ENCODE results near the gene SLC1A4.
A peak's percentile ranks its signal among the peaks of the same experiment; 100 is the strongest.

The SLC1A4 gene

GRCh38 chr2:65025453-65026123, 36.4 kb downstream of the SLC1A4 start:
- no peak overlapping the region for H3K4me3 ChIP-seq (replicated peaks; ENCODE audit: insufficient read depth, low read length)
- no peak overlapping the region for H3K27ac ChIP-seq (replicated peaks)
- no peaks in the 10 kb centered on the region for H3K27me3 ChIP-seq (ENCODE audit: insufficient read depth, poor library complexity, severe bottlenecking)
- TF ChIP-seq REST (IDR thresholded peaks at IDR 0.05; ENCODE audit: insufficient replicate concordance, low read depth) (no peak), POLR2AphosphoS5 (IDR thresholded peaks at IDR 0.05; ENCODE audit: low read depth) (peak; percentile 82), GABPA (IDR thresholded peaks at IDR 0.05; ENCODE audit: low read depth) (no peak), SPI1 (IDR thresholded peaks at IDR 0.05; ENCODE audit: borderline replicate concordance, low read depth) (peak; percentile 52; the same call in 1 of the 2 replicates), CTCF (IDR thresholded peaks at IDR 0.05; ENCODE audit: insufficient read depth, low read length) (no peak)
- peak; percentile 50 to 52 for DNase-seq (ENCODE audit: low read depth in 1 of 2, low spot score in 1 of 2)

DNA sequence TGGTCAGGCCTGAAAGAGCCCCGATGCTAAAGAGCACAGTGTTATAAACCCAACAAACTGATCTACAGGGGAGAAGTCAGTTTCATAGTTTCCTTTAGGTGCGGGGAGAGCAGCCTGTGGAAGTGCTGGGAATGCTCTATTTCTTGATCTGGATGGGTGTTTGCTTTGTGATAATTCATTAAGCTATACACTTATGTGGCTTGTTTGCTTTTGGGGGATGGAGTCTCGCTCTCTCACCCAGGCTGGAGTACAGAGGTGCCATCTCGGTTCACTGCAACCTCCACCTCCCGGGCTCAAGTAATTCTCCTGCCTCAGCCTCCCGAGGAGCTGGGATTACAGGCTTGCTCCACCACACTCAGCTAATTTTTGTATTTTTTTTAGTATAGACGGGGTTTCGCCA, 37.0 kb downstream of the SLC1A4 start:
- no peaks in the 10 kb centered on the region for H3K27me3 ChIP-seq (ENCODE audit: insufficient read depth, poor library complexity, severe bottlenecking)
- no peak for DNase-seq (ENCODE audit: low read depth in 1 of 2, low spot score in 1 of 2)
- H3K4me3 ChIP-seq (replicated peaks; ENCODE audit: insufficient read depth, low read length), result no peak overlapping the region
- H3K27ac ChIP-seq (replicated peaks), result no peak overlapping the region
- no peak for TF ChIP-seq REST (IDR thresholded peaks at IDR 0.05; ENCODE audit: insufficient replicate concordance, low read depth)
- no peak for TF ChIP-seq POLR2AphosphoS5 (IDR thresholded peaks at IDR 0.05; ENCODE audit: low read depth)
- no peak for TF ChIP-seq GABPA (IDR thresholded peaks at IDR 0.05; ENCODE audit: low read depth)
- no peak for TF ChIP-seq CTCF (IDR thresholded peaks at IDR 0.05; ENCODE audit: insufficient read depth, low read length)
- TF ChIP-seq SPI1 (IDR thresholded peaks at IDR 0.05; ENCODE audit: borderline replicate concordance, low read depth), result no peak

- Histone ChIP-seq H3K27me3 (ENCODE audit: insufficient read depth, poor library complexity, severe bottlenecking) (no peaks in the 10 kb centered on the region), H3K27ac (replicated peaks) (no peak overlapping the region), H3K4me3 (replicated peaks; ENCODE audit: insufficient read depth, low read length) (no peak overlapping the region)
- no peak for TF ChIP-seq GABPA (IDR thresholded peaks at IDR 0.05; ENCODE audit: low read depth)
- TF ChIP-seq CTCF (IDR thresholded peaks at IDR 0.05; ENCODE audit: insufficient read depth, low read length), result no peak
- TF ChIP-seq SPI1 (IDR thresholded peaks at IDR 0.05; ENCODE audit: borderline replicate concordance, low read depth), result no peak
- no peak for TF ChIP-seq POLR2AphosphoS5 (IDR thresholded peaks at IDR 0.05; ENCODE audit: low read depth)
- no peak for TF ChIP-seq REST (IDR thresholded peaks at IDR 0.05; ENCODE audit: insufficient replicate concordance, low read depth)
- DNase-seq (ENCODE audit: low read depth in 1 of 2, low spot score in 1 of 2), result no peak
Measured at GRCh38 chr2:65026704-65027464, 37.7 kb downstream of the SLC1A4 start.
